ENCODE data around the gene TLK2.

DNA sequence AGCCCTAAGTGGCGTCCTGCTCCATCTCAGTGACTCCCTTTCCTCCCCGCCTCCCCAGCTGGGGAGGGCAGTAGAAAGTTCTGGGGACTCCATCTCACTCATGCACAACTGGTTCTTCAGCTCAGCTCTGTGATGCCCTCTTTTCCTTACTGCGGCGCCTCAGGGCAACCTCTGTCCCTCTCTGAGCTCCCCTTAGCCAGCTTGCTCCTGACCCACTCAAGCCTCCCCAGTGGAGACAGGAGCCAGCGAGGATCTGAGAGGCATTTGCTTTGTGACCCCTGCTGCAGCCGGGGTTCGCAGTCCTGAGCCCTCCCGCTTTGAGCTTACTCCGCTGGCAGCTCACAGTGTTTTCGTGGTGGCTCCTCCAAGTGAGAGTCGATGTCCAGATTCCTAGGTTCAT is 142.6 kb downstream of the TLK2 start:
- TF ChIP-seq POLR2A (IDR thresholded peaks at IDR 0.05) (no peak), CTCF (IDR thresholded peaks at IDR 0.05) (no peak)
